Stimulated activated naive CD8-positive, alpha-beta T cell treated with anti-CD3 and anti-CD28 coated beads, Interleukin-15, amount 100 ng/mL, for 72 hours (primary cell): ENCODE results near the gene PCP2.

Experiments used
- ATAC-seq: fragments of 150-1000 bp; cut with Tn5 transposase; 2 replicates; pipeline ENCODE4 v1.10.0; 2021; ENCODE audit warnings: mild to moderate bottlenecking, moderate library complexity
- DNase-seq, 2 donors: peaks; one replicate each; pipeline ENCODE4 v3.0.0; 2021 to 2022
- H3K27ac Mint-ChIP-seq, 2 donors: one replicate each; pipeline ENCODE4 v1.8.0; 2022; ENCODE audit warnings: mild to moderate bottlenecking in 2 of 2, mixed read lengths in 2 of 2, moderate library complexity in 2 of 2
- H3K27me3 Mint-ChIP-seq: one replicate; pipeline ENCODE4 v1.8.0; 2022; ENCODE audit warnings: mixed read lengths
- H3K4me1 Mint-ChIP-seq: one replicate; pipeline ENCODE4 v1.8.0; 2022; ENCODE audit warnings: mild to moderate bottlenecking, mixed read lengths
- H3K4me3 Mint-ChIP-seq, 2 donors: one replicate each; pipeline ENCODE4 v1.8.0; 2022; ENCODE audit warnings: mild to moderate bottlenecking in 2 of 2, mixed read lengths in 2 of 2, moderate library complexity in 1 of 2
- H3K9me3 Mint-ChIP-seq, 2 donors: one replicate each; pipeline ENCODE4 v1.8.0; 2022; ENCODE audit warnings: mixed read lengths in 2 of 2

The PCP2 gene

DNA sequence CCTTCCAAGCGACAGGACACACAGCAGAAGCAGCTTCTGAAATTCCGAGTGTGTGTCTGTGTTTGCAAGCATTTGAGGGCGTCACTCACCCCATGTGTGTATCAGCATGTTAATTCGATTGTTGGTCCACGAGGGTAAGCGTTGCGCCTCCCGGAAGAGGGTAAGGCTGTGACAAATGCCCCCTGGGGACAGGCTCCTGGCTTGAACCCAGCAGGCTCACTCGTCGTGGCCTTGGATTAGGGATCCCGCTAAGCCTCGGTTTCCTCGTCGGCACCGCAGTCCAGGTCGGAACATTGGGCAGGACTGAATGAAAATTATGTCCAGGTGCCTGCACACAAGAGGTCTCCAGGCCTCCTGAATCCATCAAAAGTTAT lies 2.8 kb upstream of the PCP2 start:
- H3K9me3 Mint-ChIP-seq, result peaks cover 6 to 9% of the 10 kb centered on the region in 2 donors
- ATAC-seq (no peak), DNase-seq (no peak)
- H3K4me3 Mint-ChIP-seq, result peak overlapping the region; percentile 90 to 93
- H3K27me3 Mint-ChIP-seq, result no peaks in the 10 kb centered on the region
- H3K4me1 Mint-ChIP-seq, result peaks cover 79% of the 10 kb centered on the region
- peak overlapping the region; percentile 63 to 98 for H3K27ac Mint-ChIP-seq

DNA sequence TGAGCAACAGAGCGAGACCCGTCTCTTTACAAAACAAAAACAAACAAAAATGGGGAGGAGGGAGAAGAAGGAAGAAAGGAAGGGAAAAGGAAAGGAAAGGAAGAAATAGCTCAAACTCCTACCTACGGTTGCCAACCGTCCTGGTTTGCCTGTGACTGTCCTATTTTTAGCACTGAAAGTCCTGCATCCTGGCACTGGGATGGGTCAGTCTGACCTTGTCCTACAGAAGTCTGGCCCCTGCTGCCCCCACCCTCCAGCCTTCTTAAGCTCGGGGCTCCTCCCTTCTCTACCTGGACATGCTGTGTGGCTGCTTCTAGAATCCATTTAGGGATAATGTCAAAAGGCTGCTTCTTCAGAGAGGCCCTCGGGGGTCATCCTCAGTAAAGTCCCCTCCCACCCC lies 2.2 kb upstream of the PCP2 start:
- no peaks in the 10 kb centered on the region for H3K27me3 Mint-ChIP-seq
- ATAC-seq, result no peak
- H3K27ac Mint-ChIP-seq, result no peak overlapping the region
- no peak for DNase-seq
- H3K4me3 Mint-ChIP-seq, result peak overlapping the region in 1 of 2 donors; percentile 28
- peaks cover 85% of the 10 kb centered on the region for H3K4me1 Mint-ChIP-seq
- peaks cover 6 to 9% of the 10 kb centered on the region in 2 donors for H3K9me3 Mint-ChIP-seq

DNA sequence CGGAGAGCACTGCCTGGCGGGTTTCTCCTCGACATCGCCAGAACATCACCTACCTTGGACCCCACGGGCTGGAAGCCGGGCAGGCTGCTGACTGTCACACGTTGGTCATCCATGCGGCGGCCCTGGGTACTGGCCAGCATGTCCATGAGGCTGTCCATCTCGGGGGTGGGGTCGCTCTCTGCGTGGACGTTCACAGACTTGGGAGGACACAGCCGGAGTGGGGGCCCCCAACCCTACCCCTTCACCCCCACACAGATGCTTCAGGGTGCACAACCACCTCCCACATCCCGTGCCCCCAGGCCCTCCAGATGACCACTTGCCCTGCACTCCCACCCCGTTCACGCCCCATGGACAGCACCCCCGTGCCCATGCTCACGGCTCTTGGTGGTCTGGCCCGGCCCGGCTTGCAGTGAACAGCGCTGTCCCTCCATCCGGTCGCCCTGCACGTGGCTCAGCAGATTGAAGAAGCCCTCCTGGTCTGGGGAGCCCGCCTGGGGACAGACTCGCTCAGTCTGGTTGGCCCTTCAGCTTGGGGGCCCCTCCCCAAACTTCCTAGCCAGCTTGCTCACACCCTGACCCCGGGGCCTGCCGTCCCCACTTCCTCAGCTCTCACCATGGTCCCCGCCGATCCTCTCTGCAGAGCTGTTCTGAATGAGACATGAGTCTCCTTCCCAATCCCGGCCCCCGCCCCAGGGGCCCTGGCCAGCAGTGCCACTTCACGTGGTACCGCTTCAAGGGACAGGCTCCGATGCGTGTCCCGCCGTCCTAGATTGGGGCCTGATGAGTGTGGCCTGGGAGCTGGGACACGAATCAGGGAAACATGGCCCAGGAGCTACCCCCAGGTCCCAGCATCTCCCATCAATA lies 947 bp downstream of the PCP2 start:
- H3K4me3 Mint-ChIP-seq, result no peak overlapping the region
- H3K27ac Mint-ChIP-seq, result peak overlapping the region in 1 of 2 donors; percentile 92
- ATAC-seq (no peak), DNase-seq (no peak)
- no peaks in the 10 kb centered on the region for H3K27me3 Mint-ChIP-seq
- H3K4me1 Mint-ChIP-seq, result peaks cover 88% of the 10 kb centered on the region
- H3K9me3 Mint-ChIP-seq, result no peaks in the 10 kb centered on the region

DNA sequence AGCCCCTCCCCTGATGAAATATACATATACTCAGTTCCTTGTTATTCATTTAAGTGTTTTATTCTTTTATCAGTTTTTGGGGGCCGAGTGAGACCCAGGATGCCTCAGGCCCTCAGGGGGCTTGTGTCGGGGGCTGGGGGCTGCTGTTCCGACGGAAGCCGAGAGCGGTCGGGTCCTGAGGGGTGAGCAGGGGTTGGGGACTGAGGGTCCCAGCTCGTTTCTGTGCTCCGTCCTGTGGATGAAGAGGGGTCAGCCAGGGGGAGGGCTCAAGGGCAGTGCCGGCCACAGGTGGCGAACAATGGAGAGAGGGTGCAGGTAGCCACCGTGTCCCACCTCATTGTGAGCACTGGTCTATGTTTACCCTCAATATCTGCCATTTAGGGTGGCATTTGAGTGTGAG lies 1.9 kb downstream of the PCP2 start:
- H3K4me3 Mint-ChIP-seq, result no peak overlapping the region
- no peak for DNase-seq
- H3K27ac Mint-ChIP-seq, result no peak overlapping the region
- ATAC-seq, result no peak
- no peaks in the 10 kb centered on the region for H3K9me3 Mint-ChIP-seq
- no peaks in the 10 kb centered on the region for H3K27me3 Mint-ChIP-seq
- H3K4me1 Mint-ChIP-seq, result peaks cover 89% of the 10 kb centered on the region

DNA sequence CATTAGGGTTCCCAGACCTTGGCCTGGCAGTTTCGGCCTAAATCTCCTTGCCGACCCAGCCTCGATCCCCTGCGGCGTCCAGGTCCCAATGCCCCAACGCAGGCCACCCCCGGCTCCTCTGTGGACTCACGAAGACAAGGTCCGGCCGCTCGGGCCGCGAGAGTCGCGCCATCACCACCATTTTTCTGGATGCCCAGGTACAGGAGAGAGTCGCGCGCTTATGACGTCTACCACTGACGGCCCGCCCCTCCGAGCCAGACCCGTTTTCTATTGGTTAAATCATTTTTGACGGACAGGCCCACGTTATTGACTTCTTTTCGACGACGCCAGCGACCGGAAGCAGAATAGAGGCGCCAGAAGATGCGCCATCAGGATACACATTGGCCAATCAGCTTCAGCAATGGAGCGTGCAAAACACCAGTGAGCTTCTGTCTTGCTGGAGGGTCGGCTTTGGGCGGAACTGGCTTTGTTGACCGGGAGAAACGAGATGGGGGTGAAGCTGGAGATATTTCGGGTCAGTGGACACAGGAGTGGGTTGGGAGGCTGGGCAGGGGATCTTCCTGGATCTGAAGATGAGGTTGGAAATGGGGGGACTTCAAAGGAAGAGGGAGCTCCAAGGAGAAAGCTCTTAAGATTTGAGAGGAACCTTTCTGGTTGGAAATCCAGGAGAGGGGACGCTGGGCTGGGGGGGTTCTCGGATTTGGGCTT lies 4.0 kb downstream of the PCP2 start, which contains the start of the genes PET100 and XAB2:
Gene PET100, plus strand, starts transcription at position 447 of the 708 bp plus-strand sequence. Its CDS starts 41 bp downstream, at position 488.
Gene XAB2, minus strand, starts transcription at position 199 of the 708 bp plus-strand sequence. Its CDS starts 18 bp downstream, at position 181.
- no peaks in the 10 kb centered on the region for H3K27me3 Mint-ChIP-seq
- H3K4me1 Mint-ChIP-seq, result peaks cover 71% of the 10 kb centered on the region
- DNase-seq, result peak; percentile 93 to 96
- peak within 1 kb of the TSS; percentile 90 to 94 for H3K4me3 Mint-ChIP-seq
- peak within 1 kb of the TSS; percentile 99 for H3K27ac Mint-ChIP-seq
- no peaks in the 10 kb centered on the region for H3K9me3 Mint-ChIP-seq
- ATAC-seq, result peak; percentile 99

DNA sequence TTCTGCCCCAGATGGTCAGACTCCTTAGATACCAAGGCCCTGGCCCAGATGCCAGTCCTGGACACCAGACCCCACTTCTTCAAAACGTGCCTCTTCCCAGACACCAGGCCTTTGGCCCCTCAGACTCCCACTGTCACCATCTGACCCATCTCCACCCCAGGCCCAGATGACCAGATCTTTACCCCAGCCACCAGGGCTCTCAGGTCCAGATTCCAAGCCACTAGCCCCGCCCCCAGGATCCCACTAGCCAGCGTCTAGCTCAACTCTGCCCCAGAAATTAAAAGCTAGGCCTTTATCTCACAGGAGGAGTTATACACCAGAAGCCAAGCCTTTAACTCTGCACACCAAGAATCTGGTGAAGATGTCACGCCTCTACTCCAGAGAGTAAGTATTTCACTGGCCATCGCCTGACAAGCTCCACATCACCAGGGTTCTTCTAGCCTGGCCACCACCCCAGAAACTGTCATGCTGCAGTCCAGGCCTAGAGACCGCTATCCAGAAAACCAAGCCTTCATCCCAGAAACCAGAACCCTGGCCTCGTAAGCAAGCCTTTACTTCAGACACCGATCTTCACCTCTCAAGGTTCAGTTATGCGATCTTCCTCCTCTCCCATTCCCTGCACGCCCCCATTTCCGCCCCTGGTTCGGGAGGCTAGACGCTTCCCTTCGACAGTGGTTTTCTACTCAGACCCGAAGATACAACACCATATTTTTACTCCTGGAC lies 4.8 kb downstream of the PCP2 start:
- Mint-ChIP-seq H3K9me3 (no peaks in the 10 kb centered on the region), H3K27ac (peak overlapping the region; percentile 99), H3K4me1 (peaks cover 66% of the 10 kb centered on the region), H3K4me3 (peak overlapping the region; percentile 90 to 94), H3K27me3 (no peaks in the 10 kb centered on the region)
- ATAC-seq (no peak), DNase-seq (no peak)

DNA sequence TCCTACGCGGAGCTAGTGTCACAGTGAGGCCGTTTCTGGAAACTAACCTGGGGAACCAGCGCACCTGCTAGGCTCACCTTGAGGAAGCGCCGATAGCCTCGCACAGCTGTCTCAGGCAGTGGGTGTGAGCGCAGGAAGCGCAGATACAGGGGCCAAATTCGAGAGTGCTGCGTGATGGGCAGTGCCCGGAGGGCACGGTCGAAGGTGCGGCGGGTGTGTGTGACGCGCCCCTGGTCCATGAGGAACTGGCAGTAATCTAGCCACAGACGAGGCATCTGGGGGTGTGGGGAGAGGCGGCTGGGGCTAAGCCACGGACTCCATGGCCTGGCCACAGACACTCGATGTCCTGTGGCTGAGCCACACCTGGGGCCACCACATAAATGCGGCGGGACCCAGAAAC lies 6.4 kb downstream of the PCP2 start:
- peak overlapping the region in 1 of 2 donors; percentile 93 for H3K27ac Mint-ChIP-seq
- no peak overlapping the region for H3K4me3 Mint-ChIP-seq
- DNase-seq, result no peak
- H3K4me1 Mint-ChIP-seq, result peaks cover 53% of the 10 kb centered on the region
- no peak for ATAC-seq
- H3K9me3 Mint-ChIP-seq, result no peaks in the 10 kb centered on the region
- H3K27me3 Mint-ChIP-seq, result no peaks in the 10 kb centered on the region

DNA sequence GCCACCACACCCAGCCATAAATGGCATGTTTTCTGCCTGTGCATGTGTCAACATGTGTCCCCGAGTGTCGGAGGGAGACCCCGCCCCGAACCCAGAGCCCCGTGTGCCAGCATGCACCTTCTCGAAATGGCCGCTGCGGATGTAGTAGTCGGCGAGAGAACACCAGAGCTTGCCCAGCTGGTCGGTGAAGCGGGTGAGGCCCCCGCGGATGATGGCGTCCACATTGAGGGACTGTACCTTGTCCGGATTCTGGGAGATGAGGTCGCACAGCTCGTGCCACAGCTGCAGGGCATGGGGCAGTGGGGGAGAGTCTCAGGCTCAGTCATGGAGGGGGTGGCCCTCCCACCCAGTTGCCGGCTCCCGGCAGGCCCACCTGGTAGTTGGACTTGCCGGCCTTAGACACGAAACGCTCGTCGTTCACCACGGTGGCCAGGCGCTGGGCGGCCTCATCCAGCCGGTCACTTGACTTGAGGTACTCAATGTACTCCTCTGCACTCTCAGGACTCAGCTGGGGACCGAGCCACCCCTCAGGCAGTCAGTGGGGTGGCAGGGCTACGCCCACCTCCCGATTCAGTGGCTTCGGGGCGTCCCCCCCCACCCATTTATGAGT lies 7.7 kb downstream of the PCP2 start:
- H3K4me3 Mint-ChIP-seq, result no peak overlapping the region

DNA sequence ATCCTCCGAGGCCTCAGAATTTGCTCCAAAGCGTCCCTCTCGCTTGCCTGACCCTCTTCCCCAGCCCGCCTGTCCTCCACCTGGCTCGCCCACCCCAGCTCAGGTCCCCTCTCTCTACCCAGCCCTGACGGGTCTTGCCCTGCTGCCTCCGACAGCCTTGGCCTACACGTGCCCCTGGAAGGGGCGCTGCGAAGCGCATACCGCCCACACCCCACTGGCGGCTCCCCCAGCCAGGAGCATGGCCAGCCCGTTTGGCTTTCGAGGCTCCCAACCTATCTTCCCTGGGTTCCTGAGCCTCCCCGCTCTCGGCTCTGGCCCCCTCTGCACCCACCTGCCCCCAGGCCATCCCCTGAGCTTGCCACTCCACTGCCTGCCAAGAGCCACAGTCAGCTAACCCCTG lies 8.7 kb downstream of the PCP2 start:
- Mint-ChIP-seq H3K4me1 (peaks cover 29% of the 10 kb centered on the region), H3K9me3 (no peaks in the 10 kb centered on the region), H3K4me3 (no peak overlapping the region), H3K27ac (no peak overlapping the region), H3K27me3 (no peaks in the 10 kb centered on the region)
- no peak for DNase-seq
- ATAC-seq, result no peak

More for the DNA sequence above, 7.7 kb downstream of the PCP2 start:
- Mint-ChIP-seq H3K27me3 (no peaks in the 10 kb centered on the region), H3K27ac (no peak overlapping the region), H3K9me3 (no peaks in the 10 kb centered on the region), H3K4me1 (peaks cover 40% of the 10 kb centered on the region)
- no peak for DNase-seq
- ATAC-seq, result no peak

DNA sequence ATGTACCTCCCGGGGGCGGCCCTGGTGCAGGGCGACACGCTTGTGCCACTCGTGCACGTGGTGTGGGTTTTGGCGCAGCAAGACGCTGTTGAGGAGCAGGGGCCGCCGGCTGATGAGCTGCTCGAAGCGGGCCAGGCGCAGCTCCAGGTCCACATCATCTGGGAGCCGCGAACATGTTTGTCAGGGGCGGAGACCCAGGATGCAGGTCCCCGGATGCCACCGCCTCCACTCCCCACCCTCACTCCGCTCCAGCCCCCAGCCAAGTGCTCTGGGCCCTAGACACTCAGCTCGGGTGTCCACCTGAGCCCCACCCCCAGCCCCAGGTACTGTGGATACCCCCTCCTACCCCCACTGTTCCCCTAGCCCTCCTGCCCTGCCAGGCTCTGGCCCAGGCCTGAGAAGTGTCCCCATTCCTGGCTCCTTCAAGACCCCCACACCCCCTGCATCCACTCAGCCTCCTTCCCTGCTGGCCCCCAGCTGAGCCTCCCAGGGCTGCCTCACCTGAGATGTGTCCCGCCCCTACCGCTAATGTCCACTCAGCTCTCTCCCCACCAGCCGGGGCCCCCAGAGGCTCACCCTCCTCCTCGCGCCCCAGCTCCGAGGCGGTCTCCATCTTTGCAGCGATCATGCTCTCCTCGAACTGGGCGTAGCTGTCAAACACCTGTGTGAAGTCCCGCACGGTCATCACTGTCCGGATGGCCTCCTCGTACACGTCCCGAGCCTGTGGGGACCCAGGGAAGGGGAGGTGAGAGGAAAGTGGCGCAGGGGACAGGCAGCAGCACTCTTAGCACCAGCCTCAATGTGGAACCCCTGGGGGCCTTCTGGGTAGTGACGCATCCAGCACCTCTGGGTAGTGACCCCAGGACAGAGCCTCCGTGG lies 9.6 kb downstream of the PCP2 start:
- Mint-ChIP-seq H3K9me3 (no peaks in the 10 kb centered on the region), H3K4me3 (no peak overlapping the region), H3K27ac (no peak overlapping the region), H3K4me1 (peaks cover 21% of the 10 kb centered on the region), H3K27me3 (no peaks in the 10 kb centered on the region)
- ATAC-seq (no peak), DNase-seq (no peak)

DNA sequence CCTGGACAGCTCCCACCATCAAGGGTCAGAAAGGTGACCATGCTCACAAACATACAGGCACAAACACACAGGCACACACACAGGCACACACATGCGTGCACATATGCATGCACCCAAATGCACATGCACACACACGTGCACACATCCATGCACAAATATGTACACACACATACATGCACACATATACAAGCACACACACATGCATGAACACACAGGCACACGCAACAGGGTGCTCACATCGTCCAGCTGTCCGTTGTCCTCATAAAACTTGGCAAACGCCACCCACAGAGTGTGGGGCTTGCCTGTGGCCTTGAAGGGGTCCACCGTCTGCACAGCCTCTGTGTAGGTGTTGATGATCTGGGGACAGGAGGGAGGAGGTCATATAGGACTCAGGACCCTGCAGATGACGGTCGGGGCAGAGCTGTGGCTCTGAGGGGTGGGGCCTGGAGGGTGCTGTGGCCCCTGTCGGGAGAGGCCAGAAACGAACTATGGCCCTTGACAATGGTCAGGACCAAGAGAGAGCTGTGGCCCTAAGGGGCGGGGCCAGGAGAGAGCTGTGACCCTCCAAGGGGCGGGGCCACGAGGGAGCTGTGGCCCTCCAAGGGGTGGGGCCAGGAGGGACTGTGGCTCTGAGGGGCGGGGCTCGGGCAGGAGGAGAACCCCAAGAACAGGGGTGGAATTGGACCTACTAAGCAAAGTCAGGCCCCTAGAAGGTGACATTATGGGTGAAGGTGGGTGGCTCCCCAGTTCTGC lies 10.4 kb downstream of the PCP2 start:
- H3K27me3 Mint-ChIP-seq, result no peaks in the 10 kb centered on the region
- no peak overlapping the region for H3K4me3 Mint-ChIP-seq
- H3K9me3 Mint-ChIP-seq, result no peaks in the 10 kb centered on the region
- peaks cover 12% of the 10 kb centered on the region for H3K4me1 Mint-ChIP-seq
- DNase-seq (no peak), ATAC-seq (no peak)
- no peak overlapping the region for H3K27ac Mint-ChIP-seq

DNA sequence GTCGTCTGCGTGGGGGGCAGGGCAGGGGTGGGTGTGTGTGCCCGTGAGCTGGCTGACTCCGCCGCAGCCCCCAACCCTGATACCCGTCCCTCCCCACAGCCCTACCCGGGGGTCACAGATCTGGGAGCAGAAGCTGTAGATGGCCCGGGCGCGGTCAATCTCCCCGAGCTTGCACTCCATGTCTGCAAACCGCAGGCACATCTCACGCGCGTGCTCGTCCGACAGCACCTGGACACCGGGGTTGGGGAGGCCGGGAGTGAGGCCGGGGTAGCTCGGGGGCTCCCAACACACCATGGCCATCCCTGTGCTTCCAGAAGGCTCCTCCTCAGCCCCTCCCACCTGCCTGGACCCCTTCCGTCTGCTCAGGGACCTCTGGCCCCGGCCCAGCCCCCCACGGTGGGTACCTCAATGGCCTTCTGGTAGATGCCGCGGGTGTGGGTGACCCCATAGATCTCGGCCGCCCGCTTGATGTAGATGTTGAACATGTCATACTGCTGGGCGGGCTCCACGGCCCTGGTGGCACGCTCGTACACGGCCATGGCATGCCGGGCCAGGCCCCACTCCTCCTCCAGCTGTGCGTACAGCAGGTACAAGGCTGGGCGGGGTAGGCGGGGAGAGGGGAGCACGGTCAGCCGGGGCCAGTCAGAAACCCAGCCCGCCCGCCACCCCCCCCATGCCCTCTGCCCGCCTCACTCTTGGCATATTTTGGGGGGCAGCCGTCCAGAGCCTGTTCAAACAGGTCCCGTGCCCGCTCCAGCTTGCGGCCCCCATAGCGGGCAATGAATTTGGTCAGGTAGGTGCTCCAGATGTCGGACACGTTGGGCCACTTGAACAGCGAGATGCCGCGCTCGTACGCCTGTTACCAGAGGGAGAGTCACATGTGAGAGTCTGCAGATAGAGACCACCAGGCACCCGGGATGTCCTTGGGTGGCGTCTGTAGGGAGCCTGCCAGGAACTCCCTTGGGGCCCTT lies 12.8 kb downstream of the PCP2 start:
- peak overlapping the region in 1 of 2 donors; percentile 63 for H3K27ac Mint-ChIP-seq
- H3K27me3 Mint-ChIP-seq, result no peaks in the 10 kb centered on the region
- H3K9me3 Mint-ChIP-seq, result no peaks in the 10 kb centered on the region
- no peak for DNase-seq
- no peaks in the 10 kb centered on the region for H3K4me1 Mint-ChIP-seq
- H3K4me3 Mint-ChIP-seq, result no peak overlapping the region
- ATAC-seq, result no peak
